Measurements from ENCODE around the gene MYOM3. TPM values are rescaled to one million over a fixed set of nuclear protein-coding genes. Genes with fewer than 3 reads are reported as not detected.
A peak's percentile ranks its signal among the peaks of the same experiment; 100 is the strongest.

The MYOM3 gene
- total and polyA plus RNA-seq, 2 of the 13 experiments (the other 11 are each of a cell fraction or from before 2014, with no cell fraction given): 5.8 to 15.3 TPM

DNA sequence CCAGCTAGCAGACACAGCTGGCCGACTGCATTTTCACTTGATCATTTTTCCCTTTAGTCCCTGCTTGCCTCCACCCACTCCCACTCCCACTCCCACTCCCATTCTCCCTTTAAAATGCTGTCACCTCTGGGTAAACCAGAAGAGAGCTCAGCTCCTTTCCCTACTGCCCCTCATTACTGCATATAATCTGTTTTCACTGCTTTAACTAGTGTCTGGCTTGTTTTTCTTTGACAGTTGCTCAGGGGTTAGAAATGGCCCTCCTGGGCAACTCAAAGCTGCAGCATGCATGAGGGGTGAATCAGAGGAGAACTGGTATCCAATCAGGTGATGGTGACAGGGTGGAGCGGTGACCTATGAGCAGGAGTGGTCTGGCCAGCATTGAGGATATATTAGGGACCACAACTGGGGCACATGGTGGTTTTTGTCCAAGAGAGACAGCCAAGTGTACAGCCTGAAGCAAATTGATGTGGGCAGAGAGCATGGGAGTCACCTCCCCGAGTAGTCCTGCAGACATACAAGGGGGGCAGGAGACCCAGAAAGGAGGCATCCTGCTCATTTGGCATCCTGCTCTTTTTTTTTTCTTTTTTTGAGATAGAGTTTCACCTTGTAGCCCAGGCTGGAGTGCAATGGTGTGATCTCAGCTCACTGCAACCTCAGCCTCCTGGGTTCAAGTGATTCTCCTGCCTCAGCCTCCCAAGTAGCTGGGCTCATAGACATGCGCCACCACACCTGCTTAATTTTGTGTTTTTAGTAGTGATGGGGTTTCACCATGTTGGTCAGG lies 89.2 kb downstream of the MYOM3 start (continued):
- TF ChIP-seq, protein P1, sequence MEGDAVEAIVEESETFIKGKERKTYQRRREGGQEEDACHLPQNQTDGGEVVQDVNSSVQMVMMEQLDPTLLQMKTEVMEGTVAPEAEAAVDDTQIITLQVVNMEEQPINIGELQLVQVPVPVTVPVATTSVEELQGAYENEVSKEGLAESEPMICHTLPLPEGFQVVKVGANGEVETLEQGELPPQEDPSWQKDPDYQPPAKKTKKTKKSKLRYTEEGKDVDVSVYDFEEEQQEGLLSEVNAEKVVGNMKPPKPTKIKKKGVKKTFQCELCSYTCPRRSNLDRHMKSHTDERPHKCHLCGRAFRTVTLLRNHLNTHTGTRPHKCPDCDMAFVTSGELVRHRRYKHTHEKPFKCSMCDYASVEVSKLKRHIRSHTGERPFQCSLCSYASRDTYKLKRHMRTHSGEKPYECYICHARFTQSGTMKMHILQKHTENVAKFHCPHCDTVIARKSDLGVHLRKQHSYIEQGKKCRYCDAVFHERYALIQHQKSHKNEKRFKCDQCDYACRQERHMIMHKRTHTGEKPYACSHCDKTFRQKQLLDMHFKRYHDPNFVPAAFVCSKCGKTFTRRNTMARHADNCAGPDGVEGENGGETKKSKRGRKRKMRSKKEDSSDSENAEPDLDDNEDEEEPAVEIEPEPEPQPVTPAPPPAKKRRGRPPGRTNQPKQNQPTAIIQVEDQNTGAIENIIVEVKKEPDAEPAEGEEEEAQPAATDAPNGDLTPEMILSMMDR (CRISPR knock-in tag; IDR thresholded peaks at IDR 0.05): no peak
- TF ChIP-seq CBX2 (IDR thresholded peaks at IDR 0.05; ENCODE audit: low read depth, low read length) (no peak), CBX2 (CRISPR knock-in tag; IDR thresholded peaks at IDR 0.05; ENCODE audit: low read depth) (no peak), ZNF766 (CRISPR knock-in tag; IDR thresholded peaks at IDR 0.05; ENCODE audit: borderline replicate concordance) (no peak), ZFYVE20 (CRISPR knock-in tag; IDR thresholded peaks at IDR 0.05; ENCODE audit: borderline replicate concordance, low read depth) (no peak), ZNF234 (CRISPR knock-in tag; conservative IDR thresholded peaks at IDR 0.05) (no peak), POLR2A (IDR thresholded peaks at IDR 0.05; ENCODE audit: insufficient read depth in 1 of 2, low read depth in 2 of 2, low read length in 2 of 2) (peak in 1 of 2 experiments; percentile 85; a peak in 2 of 4 replicates), SMARCC2 (IDR thresholded peaks at IDR 0.05) (no peak), CHD4 (IDR thresholded peaks at IDR 0.05; ENCODE audit: borderline replicate concordance, low read length) (no peak), TGIF2 (CRISPR knock-in tag; IDR thresholded peaks at IDR 0.05) (peak; percentile 61; the same call in 1 of the 2 replicates), CHD2 (IDR thresholded peaks at IDR 0.05; ENCODE audit: low read depth, low read length) (no peak), KLF13 (CRISPR knock-in tag; IDR thresholded peaks at IDR 0.05) (no peak), SIX1 (CRISPR knock-in tag; IDR thresholded peaks at IDR 0.05; ENCODE audit: borderline replicate concordance) (no peak), CAMTA2 (CRISPR knock-in tag; IDR thresholded peaks at IDR 0.05; ENCODE audit: borderline replicate concordance) (no peak), ATAD3A (CRISPR knock-in tag; IDR thresholded peaks at IDR 0.05) (no peak), MIER2 (CRISPR knock-in tag; IDR thresholded peaks at IDR 0.05) (peak; percentile 50; the same call in 1 of the 2 replicates), ZNF781 (CRISPR knock-in tag; IDR thresholded peaks at IDR 0.05; ENCODE audit: borderline replicate concordance, not compliant biosample characterization) (no peak)
- TF ChIP-seq, protein P2, sequence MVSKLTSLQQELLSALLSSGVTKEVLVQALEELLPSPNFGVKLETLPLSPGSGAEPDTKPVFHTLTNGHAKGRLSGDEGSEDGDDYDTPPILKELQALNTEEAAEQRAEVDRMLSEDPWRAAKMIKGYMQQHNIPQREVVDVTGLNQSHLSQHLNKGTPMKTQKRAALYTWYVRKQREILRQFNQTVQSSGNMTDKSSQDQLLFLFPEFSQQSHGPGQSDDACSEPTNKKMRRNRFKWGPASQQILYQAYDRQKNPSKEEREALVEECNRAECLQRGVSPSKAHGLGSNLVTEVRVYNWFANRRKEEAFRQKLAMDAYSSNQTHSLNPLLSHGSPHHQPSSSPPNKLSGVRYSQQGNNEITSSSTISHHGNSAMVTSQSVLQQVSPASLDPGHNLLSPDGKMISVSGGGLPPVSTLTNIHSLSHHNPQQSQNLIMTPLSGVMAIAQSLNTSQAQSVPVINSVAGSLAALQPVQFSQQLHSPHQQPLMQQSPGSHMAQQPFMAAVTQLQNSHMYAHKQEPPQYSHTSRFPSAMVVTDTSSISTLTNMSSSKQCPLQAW (CRISPR knock-in tag; IDR thresholded peaks at IDR 0.05): 0 out of 2 replicates have a peak, but pooled peaks have one; percentile 49
- TF ChIP-seq, protein P3, sequence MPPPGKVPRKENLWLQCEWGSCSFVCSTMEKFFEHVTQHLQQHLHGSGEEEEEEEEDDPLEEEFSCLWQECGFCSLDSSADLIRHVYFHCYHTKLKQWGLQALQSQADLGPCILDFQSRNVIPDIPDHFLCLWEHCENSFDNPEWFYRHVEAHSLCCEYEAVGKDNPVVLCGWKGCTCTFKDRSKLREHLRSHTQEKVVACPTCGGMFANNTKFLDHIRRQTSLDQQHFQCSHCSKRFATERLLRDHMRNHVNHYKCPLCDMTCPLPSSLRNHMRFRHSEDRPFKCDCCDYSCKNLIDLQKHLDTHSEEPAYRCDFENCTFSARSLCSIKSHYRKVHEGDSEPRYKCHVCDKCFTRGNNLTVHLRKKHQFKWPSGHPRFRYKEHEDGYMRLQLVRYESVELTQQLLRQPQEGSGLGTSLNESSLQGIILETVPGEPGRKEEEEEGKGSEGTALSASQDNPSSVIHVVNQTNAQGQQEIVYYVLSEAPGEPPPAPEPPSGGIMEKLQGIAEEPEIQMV (CRISPR knock-in tag; IDR thresholded peaks at IDR 0.05; ENCODE audit: low read depth): peak; percentile 60; the same call in 1 of the 2 replicates
- TF ChIP-seq, protein P4, sequence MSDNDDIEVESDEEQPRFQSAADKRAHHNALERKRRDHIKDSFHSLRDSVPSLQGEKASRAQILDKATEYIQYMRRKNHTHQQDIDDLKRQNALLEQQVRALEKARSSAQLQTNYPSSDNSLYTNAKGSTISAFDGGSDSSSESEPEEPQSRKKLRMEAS (IDR thresholded peaks at IDR 0.05): peak; percentile 89
- TF ChIP-seq, protein P5, sequence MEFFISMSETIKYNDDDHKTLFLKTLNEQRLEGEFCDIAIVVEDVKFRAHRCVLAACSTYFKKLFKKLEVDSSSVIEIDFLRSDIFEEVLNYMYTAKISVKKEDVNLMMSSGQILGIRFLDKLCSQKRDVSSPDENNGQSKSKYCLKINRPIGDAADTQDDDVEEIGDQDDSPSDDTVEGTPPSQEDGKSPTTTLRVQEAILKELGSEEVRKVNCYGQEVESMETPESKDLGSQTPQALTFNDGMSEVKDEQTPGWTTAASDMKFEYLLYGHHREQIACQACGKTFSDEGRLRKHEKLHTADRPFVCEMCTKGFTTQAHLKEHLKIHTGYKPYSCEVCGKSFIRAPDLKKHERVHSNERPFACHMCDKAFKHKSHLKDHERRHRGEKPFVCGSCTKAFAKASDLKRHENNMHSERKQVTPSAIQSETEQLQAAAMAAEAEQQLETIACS (CRISPR knock-in tag; IDR thresholded peaks at IDR 0.05): no peak

Data from HepG2 (cell line).